ENCODE data around the gene LYRM1. TPM values are rescaled to one million over a fixed set of nuclear protein-coding genes. Genes with fewer than 3 reads are reported as not detected.

Gene LYRM1
- total and polyA plus RNA-seq, 10 of the 15 experiments (the other 5 are each of a cell fraction or from before 2014, with no cell fraction given): 18.4 to 54.4 (median 38.0) TPM

- no peak for TF ChIP-seq SPI1 (IDR thresholded peaks at IDR 0.05; ENCODE audit: borderline replicate concordance, insufficient read depth, low read depth, low read length)
- TF ChIP-seq SIX5 (IDR thresholded peaks at IDR 0.05; ENCODE audit: low read depth, low read length, severe bottlenecking): no peak
- no peak for TF ChIP-seq KAT2A (conservative IDR thresholded peaks at IDR 0.05; ENCODE audit: control insufficient read depth, low read depth, low read length)
- no peak for TF ChIP-seq IKZF2 (IDR thresholded peaks at IDR 0.05)
- TF ChIP-seq ELK1 (IDR thresholded peaks at IDR 0.05; ENCODE audit: low read depth, low read length): no peak
- no peak for TF ChIP-seq EP300 (IDR thresholded peaks at IDR 0.05; ENCODE audit: borderline replicate concordance in 1 of 2, control insufficient read depth in 1 of 2, low read depth in 2 of 2, low read length in 2 of 2)
- SMC1A ChIA-PET (ENCODE audit: uncharacterized antibody, unreplicated experiment): no interaction called here
- CTCF ChIA-PET: interaction anchor here (1.2 kb wide), 1 partner anchor 87 kb away, joined by 5 read pairs; no protein-coding TSS in a partner anchor
- Histone ChIP-seq H3K9me3 (replicated peaks; ENCODE audit: control insufficient read depth, insufficient read depth, low read length) (no peaks in the 10 kb centered on the region), H3K9ac (ENCODE audit: control insufficient read depth, insufficient read depth, low read length) (no peak overlapping the region), H3K79me2 (ENCODE audit: control insufficient read depth, insufficient read depth, low read length) (no peaks in the 10 kb centered on the region), H3K4me1 (ENCODE audit: control insufficient read depth, insufficient read depth, low read length) (0 out of 2 replicates have a peak, but pooled peaks cover 3% of the 10 kb centered on the region), H3K36me3 (ENCODE audit: control insufficient read depth in 2 of 2, insufficient read depth in 2 of 2, low read length in 1 of 2) (no peaks in the 10 kb centered on the region), H3K27me3 (replicated peaks in 1 of 2; ENCODE audit: control insufficient read depth in 2 of 2, insufficient read depth in 2 of 2, low read length in 1 of 2) (no peaks in the 10 kb centered on the region), H2AFZ (ENCODE audit: control insufficient read depth, low read depth, low read length) (no peak overlapping the region), H3K4me3 (no peak overlapping the region), H3K27ac (ENCODE audit: control insufficient read depth, insufficient read depth) (no peak overlapping the region), H3K4me2 (ENCODE audit: control insufficient read depth, insufficient read depth) (no peak overlapping the region), H4K20me1 (ENCODE audit: control insufficient read depth, insufficient read depth) (no peaks in the 10 kb centered on the region)
- WGBS (ENCODE audit: insufficient coverage, insufficient replicate concordance, low lambda C conversion rate, missing lambda C conversion rate): 79% methylated on average over 6 of the region's 6 CpGs
- ATAC-seq (no peak), FAIRE-seq (no peak), DNase-seq (ENCODE audit: low read depth, low spot score) (no peak)
- in situ Hi-C loops (cut with MboI): no loop called here
- RAD21 ChIA-PET (ENCODE audit: unreplicated experiment): interaction anchor here (1.1 kb wide), 1 partner anchor 59 kb away, joined by 3 read pairs; no protein-coding TSS in a partner anchor
- intact Hi-C loops (cut with micrococcal nuclease; ENCODE audit: unreplicated experiment): no loop called here
- POLR2A ChIA-PET: interaction anchor here (0.6 to 0.7 kb wide), 2 partner anchors 95 to 133 kb away, joined by 3 to 4 read pairs; no protein-coding TSS in a partner anchor
- BruUV-seq (replicated peaks): no TSS peak
These were observed 37.2 kb downstream of the LYRM1 start for GRCh38 chr16:20937736-20938135.

Measured in GM12878 (cell line).